NCI-H82 (cell line): ENCODE data around the gene NEUROD1.
"Not testable (repeated sequence)": the region's sequence is repeated elsewhere in the genome, so short reads cannot be mapped to it uniquely, and the experiment has no call there.

Experiments used
- DNase-seq: peaks from one replicate; lab custom pipeline; 2025; lab: John Stamatoyannopoulos, UW

Gene NEUROD1

DNA sequence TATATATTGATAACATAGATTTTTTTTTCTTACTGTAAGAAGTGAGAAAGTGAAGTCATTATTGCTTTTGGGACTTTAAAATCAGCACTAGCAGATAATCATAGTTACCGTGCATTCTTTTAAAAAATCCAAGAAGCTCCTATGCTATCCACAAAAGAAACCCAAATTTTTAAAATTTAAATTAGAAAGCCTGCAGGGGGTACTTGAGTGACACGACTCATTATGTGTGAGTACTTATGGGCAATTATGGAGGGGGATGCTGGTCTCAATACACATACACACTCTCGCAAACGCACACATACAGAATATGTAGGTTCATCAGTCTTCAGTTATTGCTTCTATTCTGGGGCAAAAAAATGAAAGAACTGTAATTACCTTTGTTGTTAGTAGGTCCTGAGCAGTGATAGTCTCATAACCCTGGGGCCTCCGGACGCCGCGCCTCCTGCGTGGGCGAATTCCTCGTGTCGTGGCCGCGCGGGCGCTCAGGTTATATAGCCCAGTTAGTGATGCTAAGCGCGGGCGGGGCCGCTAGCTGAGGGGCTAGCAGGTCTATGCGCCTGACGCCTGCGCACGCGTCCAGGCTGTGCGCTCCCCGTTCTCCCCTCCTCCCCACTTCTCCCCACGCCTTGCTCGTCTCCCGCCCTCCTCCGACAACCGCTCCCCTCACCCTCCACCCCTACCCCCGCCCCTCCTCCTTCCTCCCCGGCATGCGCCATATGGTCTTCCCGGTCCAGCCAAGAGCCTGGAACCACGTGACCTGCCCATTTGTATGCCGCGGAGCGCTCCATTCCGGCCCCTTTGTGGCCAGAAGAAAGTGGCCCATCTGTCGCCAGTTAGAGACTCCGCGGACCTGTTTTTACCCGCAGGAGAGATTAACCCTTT is at the start of gene NEUROD1:
Gene NEUROD1, minus strand, starts transcription at position 463 of the 882 bp plus-strand sequence. CDS start 1,657 bp downstream, outside the sequence.
- DNase-seq: peak; percentile 100

DNA sequence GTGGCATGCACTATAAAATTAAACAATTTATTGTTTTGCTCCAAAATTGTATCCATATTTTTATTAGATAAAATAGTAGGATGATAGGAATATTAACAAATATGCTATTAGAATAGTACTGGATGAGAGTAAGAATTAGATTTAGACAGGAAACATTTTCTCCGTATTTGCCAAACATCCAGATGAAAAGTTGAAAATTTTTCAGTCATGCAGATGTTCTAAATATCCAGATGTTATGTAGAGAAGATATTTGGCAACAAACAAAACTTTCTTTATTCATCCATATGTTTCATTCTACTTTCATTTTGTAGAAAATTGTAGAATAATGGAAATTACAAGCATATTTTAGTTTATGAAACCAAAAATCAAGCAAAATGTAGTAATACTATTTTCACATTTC is 45.2 kb upstream of the NEUROD1 start:
- DNase-seq: no peak

DNA sequence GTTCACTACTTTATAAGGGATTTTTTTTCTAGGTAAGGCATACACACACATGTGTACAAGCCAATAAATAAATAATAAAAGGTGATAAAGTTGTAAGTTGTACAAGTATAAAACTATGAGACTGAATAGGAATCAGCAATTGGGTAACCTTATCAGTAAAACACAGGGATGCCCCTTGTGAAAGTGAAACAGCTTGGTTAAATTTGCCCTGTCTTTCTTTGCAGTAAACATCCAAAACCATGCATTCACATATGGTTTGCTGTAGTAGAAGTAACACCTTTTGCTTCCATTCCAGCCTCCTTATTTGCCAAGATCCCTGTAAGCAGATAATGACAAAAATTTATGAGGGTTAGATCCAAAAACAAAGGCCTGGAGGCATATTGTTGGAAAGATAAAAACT is 44.3 kb upstream of the NEUROD1 start:
- DNase-seq: no peak

DNA sequence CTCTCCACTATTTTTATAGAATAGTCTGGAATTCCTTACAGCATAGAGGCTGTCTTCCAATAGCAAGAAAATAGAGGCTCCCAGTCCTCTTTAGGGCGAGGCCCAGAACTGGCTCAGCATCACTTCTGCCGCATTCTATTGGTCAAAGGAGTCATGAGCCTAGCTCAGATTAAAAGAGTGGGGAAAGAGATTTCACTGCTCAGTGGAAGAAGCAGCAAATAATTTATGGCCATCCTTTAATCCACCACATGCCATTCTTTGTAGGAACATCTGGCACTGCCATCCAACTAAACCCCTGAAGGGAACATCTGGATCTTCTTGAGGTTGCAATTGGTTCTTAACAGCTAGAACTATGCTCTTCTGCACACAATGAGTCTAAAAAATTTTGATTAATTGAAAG is 43.4 kb upstream of the NEUROD1 start:
- peak; percentile 54 for DNase-seq

DNA sequence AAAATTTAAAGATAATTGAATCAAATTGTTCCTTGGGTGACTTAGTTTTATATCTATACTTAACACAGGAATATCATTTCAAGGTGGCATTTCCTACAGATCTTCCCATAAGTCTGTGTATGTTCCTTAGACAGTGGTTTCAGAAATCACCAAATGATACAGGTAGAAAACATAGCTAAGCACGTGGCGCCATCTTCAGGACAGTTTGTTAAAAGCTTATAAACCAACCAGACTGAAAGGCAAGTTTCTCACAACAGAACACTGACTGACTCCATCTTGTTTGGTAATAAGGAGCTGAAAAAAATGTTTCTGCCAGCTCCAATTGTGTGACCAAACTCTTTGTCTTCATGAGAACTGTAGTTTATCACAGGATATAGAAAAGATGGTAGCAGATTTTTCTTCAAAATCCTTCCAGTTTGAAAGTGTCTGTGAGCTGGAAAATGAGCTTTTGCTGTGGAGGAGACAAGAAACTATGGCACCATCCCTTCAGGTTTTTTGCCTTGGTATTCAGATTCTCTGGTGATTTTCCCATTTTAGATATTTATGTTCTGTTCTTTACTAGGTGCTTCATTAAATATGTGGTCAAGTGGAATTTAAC is 34.8 kb upstream of the NEUROD1 start:
- DNase-seq: peak; percentile 97

DNA sequence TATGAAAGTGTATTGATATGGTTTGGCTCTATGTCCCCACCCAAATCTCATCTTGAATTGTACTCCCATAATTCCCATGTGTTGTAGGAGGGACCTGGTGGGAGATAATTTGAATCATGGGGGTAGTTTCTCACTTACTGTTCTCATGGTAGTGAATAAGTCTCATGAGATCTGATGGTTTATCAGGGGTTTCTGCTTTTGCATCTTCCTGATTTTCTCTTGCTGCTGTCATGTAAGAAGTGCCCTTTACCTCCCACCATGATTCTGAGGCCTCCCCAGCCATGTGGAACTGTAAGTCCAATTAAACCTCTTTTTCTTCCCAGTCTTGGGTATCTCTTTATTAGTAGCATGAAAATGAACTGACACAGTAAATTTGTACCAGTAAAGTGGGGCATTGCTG is 30.7 kb upstream of the NEUROD1 start:
- DNase-seq: not testable (repeated sequence)

DNA sequence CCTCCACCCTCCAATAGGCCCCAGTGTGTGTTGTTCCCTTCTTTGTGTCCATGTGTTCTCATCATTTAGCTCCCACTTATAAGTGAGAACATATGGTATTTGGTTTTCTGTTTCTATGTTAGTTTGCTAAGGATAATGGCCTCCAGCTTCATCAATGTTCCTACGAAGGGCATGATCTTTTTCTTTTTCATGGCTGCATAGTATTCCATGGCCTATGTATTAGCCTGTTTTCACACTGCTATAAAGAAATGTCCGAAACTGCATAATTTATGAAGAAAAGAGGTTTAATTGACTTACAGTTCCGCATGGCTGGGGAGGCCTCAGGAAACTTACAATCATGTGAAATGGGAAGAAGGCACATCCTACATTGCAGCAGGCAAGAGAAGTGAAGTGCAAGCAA is 22.2 kb upstream of the NEUROD1 start:
- DNase-seq: not testable (repeated sequence)

DNA sequence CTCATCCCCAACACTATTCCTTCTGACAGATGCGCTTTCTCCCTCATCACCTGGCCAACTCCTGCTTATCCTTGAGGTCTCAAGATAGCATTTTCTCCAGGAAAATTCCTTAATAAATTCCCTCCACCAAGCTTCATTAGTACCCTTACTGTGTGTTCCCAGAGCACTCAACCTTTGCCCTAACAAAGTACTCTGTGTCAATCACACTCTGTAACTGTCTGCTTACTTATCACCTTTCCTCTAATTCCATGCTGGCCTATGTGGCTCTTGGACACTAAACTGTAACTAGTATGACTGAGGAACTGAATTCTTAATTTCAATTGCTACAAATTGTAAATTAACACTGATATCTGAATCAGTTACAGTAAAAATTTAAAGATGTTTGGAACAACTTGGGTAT is 17.9 kb upstream of the NEUROD1 start:
- DNase-seq: no peak

DNA sequence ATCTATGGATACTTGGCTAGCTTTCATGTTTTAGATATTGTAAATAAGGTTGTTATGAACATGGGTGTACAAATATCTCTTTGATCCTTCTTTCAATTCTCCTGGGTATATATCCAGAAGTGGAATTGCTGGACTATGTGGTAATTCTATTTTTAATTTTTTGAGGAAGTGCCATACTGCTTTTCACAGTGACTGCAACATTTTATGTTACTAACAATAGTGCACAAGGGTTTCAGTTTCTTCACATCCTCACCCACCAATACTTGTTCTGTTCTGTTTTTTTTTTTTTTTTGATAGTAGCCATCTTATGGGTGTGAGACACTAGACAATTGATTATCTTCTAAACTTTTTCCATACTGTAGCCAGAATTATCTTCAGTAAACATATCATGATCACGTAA is 17.3 kb upstream of the NEUROD1 start:
- DNase-seq: no peak

DNA sequence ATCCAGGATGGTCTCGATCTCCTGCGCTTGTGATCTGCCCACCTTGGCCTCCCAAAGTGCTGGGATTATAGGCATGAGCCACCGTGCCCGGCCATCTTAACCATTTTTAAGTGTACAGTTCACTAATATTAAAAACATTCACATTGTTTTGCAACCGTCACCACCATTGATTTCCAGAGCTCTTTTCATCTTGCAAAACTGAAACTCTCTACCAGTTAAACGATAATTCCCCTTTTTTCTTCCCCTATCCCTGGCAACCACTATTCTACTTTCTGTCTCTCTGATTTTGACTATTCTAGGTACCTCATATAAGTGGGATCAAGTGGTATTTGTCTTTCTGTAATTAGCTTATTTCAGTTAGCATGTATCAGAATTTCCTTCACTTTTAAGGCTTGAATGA is 16.8 kb upstream of the NEUROD1 start:
- no peak for DNase-seq

DNA sequence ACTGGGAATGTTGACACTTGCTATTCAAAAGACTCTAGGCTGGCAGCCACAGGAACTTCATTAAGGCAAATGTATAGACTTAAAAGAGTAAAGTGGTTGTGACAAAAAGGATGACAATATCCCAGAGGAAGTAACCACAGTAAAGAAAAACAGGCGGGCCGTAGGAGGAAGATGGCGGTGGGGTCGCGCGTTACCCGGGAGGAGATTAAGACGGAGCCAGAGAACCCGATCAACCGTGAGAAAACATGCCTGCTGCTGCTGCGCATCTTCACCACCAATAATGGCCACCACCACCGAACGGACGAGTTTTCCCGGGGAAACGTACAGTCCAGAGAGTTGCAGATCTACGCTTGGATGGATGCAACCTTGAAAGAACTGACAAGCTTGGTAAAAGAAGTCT is 14.0 kb upstream of the NEUROD1 start:
- DNase-seq: no peak

DNA sequence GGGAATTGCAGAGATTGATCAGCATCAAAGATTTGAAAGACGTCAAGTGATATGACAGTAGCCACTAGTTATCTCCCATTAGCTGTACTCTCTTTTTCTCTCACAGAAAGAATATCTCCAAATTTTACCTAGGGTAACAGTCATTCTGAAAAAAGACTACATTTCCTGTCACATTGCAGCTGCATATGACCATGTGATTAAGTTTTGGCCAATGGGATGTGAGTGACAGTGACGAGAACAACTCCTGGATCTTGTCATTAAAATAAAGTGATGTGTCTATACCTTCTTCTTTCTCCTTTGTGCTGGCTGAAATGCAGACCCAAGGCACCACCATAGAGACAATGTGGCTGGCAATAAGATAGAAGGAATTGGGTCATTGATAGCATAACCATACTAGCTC is 10.5 kb upstream of the NEUROD1 start:
- DNase-seq: no peak

DNA sequence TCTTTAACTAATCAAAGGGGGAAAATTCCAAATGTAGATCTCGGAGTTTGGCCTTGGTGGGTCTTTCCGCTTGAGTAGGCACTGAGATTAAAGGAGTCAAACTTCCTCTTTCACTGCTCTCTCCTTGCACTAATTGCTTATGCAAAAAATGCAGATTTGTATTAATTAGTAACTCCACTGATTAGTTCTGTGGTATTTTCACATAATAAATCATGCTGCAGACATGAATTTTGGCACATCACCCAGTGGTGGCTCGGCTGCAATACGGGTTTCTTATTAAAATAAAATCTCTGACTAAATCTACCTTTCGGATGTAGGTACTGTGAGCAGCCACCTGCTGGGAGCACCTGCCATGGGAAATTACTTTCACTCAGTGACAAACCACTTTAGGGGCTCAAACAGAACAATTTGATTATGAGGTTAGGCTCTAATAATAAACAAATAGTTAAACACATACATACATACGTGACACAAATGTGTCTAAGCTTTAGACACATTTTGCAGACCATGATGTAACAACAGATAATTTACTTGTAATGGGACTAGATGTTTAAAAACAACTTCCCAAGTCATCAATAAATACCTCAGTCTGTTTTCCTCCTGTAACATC is 6.4 kb upstream of the NEUROD1 start:
- DNase-seq: peak; percentile 36

DNA sequence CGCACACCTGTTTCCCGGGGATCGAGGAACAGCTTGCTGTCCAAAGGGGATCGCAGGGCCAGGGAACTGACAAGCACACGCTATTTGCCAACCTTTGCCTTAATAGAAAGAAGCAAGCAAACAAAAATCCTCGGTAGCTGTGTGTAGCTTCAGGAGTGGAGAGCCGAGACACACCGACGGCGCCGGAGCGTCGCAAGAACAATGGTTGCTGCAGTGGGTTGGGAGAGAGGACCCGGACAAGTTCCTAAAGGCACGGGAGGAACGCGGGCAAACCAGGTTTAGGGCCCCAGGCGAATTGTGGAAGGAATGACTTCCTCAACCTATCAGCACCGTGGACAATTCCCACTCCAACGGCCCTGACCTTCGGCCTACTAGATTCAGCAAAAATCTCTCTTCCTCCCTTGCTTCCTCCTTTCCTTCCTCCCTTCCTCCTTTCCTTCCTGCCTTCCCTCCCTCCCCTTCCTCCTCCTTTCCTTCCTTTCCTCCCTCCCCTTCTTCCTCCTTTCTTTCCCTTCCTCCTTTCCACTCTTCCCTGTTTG is 4.9 kb upstream of the NEUROD1 start:
- peak; percentile 69 for DNase-seq

DNA sequence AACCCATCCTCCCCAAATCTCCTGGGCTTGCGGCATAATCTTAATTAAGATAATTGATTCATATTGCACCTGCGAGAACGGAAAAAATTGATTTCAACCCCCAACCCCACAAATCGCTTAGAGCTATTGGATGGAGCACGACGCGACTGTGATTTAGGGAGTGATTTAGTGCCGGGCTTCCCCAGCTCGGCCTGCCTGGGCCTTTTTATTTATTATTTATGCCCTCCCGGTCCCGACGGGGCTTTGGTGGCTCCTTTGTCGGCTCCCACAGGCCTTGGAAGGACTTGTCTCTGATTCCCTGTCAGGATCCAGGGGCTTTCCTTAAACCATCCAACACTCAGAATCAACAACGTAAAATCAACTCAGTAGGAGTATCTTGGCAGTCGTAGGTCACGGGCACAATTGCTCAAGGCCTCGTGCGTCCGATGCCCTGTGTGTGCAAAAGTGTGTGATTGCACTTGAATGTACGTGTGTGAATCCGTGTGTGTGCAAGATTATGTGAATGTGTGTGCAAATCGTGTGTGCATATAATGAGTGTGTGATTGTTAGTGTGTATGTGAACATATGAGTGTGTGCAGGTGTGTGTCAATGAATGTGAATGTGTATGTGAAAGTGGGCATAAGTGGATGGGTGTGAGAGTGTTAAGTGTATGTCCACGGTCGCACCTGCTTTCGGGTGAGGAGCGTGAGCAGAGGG is 4.3 kb upstream of the NEUROD1 start:
- DNase-seq: peak; percentile 85

DNA sequence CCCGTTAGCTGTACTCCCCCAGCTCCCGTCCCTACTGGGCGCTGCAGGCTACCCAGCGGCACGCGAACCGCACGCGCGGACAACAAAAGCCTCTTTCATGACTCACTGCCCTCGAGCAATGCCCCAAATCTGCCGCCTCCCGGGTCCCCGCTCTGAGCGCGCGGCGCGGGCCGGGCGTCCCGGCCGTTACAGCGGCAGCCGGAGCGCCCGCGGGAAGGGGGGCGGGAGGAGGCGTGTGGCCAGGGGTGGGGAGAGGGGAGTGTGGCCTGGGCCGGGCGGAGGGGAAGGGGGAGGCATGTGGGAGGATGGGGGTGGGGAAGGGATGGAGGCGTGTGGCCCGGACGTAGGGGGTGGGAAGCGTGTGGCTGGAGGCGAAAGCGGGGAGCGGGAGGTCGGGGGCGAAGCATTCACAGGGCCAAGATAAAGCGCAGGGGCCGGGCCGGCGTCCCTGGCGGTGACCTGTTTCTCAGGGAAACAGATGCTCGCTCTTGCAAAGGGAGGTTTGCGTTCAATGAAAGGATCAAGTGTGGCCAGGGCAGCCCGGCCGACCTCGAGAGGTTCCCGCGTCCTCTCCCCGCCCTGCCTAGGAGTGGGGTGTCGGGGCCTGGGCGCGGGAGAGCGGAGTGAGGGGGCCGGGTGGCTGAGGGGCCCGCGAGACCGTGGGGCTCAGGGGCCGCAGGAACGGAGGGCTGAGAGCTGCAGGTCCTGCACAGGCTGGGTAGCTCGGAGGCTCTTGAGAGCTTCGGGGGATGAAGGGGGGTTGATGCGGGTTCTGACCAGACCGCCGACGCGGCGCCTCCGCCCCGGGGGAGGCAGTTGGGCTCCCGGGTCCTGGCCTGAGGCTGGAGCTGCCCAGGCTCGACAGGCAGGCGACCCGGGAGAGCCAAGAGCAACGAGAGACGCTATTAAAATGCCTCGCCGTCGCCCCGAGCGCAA is 3.5 kb upstream of the NEUROD1 start:
- peak; percentile 90 for DNase-seq

DNA sequence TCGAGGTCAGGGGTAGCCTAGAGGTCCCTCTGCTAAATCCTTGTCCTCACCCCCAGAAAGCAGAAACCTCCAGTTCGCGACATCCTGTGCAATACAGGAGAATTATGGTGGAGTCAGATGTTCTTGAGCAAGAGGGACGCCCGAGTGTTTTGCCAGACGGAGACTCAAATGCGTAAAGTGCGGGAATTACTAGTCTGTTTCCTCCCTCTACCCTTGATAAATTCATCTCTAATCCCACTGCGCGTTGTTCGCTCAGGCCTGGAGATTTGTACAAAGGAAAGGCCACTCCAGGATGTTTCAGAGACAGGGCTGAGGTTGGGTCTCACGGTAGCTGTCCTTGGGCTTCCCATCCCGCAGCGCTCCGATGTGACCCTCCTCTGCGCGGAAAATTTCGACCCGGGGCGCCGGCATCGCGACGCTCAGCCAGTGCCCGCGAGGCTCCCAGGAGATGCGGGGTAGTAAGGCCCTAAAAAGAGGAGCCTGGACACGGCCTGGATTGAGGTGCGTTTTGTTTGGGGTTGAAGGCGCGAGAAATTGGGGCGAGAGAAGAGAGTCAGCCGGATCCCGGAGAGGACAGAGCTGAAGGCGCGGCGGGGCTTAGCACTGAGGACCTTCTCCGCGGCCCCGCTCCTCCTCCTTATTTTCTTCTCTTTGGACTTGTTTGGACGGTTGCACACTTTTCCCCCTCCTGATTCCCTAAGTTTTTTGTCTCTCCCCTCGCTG is 2.6 kb upstream of the NEUROD1 start:
- DNase-seq: peak; percentile 70

DNA sequence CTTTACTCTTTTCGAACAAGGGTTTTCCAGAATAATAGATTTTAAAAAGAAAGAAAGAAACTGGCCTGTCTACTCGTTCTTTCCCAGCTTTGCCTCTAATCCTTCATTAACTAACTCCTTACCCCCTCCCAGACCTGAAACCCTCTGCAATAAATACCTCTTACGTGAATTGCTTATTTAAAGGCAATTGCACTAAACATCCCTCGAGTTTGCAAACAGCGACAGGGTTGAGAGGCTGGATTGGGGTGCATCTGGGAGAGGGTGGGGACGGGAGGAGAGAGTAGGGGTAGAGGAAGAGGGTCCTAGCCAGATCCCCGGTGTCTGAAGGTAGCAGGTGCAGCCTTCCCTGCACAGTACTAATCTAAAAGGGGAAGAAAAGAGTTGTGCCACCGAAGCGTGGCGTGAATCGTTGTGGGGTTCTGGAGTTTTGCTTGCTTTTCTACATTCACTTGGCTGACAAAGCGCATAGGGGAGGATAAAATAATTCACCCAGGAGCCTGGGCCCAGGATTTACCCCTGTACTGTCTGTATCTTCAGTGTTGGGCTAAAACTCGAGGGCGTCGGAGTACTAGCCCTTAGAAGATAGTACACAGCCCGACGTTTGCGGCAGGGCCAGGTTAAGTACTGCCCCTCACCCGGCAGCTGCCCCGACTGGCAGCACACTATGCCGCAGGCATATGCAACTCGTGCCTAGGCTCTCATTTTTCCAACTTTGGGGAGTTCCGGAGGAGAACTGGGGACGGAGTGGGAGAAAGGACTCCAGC is 1.9 kb upstream of the NEUROD1 start:
- DNase-seq: peak; percentile 75

DNA sequence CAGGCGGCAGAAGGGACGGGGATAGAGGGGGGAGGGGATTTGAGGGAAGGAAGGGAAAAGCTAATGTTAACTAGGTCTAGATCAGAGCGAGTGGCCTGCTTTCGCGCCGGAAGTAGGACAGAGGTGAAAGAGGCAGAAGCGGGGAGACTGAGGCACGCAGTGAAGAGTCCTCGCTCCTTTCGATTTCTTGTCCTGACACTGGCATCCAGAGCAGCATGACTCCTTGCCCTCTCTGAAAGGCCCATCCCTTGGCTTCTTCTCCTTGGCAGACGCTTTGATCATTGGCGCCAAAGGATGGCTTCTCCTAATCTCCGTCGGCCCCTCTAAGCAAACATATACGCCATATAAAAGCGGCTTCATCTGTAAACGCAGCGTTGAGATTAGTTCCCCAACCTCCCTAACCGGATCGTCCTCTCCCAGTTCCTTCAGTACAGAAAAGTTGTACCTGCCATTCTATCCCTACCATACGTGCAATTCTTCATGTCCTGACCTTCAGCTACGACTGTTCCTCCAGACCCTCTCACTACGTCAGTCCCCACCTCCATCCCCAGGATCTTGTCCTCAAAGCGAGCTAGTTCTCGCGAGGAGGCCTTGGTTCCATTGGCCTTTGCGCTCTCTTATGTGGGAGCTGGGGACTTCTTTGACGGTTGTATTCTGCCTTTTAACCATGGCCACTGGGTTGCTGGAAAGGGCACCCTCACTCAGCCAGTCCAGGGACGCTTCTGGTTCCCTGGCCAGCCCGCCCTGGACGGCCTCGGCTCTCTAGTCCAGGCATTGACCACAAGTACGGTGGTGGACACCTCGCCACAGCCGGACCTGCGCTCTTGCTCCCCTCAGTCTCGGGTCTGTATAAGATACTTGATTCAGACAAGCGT is 857 bp upstream of the NEUROD1 start:
- DNase-seq: peak; percentile 95
